A549 (cell line): ENCODE results near the gene LIN37.

Experiments used
- EP300 ChIP-seq, 2 experiments: fragments of >200 bp; sonication (Bioruptor Twin); formaldehyde crosslinking; IDR thresholded peaks; 2 replicates in 1 of 2; 3 replicates in 1 of 2; pipeline ENCODE4 v1.6.1; 2016 to 2017
- MAFK ChIP-seq: fragments of 450-650 bp; IDR thresholded peaks from 2 replicates; pipeline ENCODE4 v1.6.1; 2014; ENCODE audit not compliant: partially characterized antibody
- RAD21 ChIP-seq, 2 experiments: fragments of >200 bp in 1 of 2; sonication (Bioruptor Twin) in 1 of 2; formaldehyde crosslinking in 1 of 2; IDR thresholded peaks in 1 of 2; conservative IDR thresholded peaks in 1 of 2; 2 replicates in 1 of 2; 3 replicates in 1 of 2; pipeline ENCODE4 v1.6.1; 2012 to 2018; ENCODE audit warnings: inconsistent platforms in 1 of 2
- ZFP36 ChIP-seq: fragments of 450-650 bp; IDR thresholded peaks from 2 replicates; pipeline ENCODE4 v1.6.1; 2014; ENCODE audit warnings: borderline replicate concordance; ENCODE audit not compliant: partially characterized antibody
- TF ChIP-seq, protein P1 (sequence below): fragments of >200 bp; sonication (Bioruptor Twin); formaldehyde crosslinking; IDR thresholded peaks from 3 replicates; pipeline ENCODE4 v1.6.1; 2016
- TF ChIP-seq, protein P2 (sequence below): fragments of 200-600 bp; sonication (generic); IDR thresholded peaks from 2 replicates; pipeline ENCODE4 v1.6.1; 2016; ENCODE audit warnings: antibody characterized with exemption, mild to moderate bottlenecking, moderate library complexity
- TF ChIP-seq, protein P3 (sequence below): IDR thresholded peaks from 2 replicates; pipeline ENCODE4 v1.6.1; 2012
- TF ChIP-seq, protein P4 (sequence below): fragments of >200 bp; sonication (Bioruptor Twin); formaldehyde crosslinking; IDR thresholded peaks from 3 replicates; pipeline ENCODE4 v1.5.1; 2016

DNA sequence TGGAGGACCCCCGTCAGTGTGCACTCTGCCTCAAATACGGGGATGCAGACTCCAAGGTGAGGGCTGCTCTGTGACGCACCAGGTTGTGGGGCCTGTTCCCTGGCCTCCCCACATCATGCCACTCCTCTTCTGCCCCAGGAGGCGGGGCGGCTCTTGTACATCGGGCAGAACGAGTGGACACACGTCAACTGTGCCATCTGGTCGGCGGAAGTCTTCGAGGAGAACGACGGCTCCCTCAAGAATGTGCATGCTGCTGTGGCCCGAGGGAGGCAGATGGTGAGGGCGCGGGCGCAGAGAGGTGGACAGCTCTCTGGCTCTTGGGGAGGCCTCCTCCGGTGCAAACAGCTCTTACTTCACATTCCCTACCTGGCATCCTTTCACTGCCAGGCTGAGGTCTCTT lies 19.4 kb upstream of the LIN37 start:
- TF ChIP-seq EP300 (IDR thresholded peaks at IDR 0.05) (no peak), RAD21 (conservative IDR thresholded peaks at IDR 0.05 in 1 of 2, IDR thresholded peaks at IDR 0.05 in 1 of 2) (no peak), ZFP36 (no peak), MAFK (no peak)
- TF ChIP-seq, protein P1, sequence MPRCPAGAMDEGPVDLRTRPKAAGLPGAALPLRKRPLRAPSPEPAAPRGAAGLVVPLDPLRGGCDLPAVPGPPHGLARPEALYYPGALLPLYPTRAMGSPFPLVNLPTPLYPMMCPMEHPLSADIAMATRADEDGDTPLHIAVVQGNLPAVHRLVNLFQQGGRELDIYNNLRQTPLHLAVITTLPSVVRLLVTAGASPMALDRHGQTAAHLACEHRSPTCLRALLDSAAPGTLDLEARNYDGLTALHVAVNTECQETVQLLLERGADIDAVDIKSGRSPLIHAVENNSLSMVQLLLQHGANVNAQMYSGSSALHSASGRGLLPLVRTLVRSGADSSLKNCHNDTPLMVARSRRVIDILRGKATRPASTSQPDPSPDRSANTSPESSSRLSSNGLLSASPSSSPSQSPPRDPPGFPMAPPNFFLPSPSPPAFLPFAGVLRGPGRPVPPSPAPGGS, result no peak
- TF ChIP-seq, protein P2, sequence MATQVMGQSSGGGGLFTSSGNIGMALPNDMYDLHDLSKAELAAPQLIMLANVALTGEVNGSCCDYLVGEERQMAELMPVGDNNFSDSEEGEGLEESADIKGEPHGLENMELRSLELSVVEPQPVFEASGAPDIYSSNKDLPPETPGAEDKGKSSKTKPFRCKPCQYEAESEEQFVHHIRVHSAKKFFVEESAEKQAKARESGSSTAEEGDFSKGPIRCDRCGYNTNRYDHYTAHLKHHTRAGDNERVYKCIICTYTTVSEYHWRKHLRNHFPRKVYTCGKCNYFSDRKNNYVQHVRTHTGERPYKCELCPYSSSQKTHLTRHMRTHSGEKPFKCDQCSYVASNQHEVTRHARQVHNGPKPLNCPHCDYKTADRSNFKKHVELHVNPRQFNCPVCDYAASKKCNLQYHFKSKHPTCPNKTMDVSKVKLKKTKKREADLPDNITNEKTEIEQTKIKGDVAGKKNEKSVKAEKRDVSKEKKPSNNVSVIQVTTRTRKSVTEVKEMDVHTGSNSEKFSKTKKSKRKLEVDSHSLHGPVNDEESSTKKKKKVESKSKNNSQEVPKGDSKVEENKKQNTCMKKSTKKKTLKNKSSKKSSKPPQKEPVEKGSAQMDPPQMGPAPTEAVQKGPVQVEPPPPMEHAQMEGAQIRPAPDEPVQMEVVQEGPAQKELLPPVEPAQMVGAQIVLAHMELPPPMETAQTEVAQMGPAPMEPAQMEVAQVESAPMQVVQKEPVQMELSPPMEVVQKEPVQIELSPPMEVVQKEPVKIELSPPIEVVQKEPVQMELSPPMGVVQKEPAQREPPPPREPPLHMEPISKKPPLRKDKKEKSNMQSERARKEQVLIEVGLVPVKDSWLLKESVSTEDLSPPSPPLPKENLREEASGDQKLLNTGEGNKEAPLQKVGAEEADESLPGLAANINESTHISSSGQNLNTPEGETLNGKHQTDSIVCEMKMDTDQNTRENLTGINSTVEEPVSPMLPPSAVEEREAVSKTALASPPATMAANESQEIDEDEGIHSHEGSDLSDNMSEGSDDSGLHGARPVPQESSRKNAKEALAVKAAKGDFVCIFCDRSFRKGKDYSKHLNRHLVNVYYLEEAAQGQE, result no peak
- TF ChIP-seq, protein P3, sequence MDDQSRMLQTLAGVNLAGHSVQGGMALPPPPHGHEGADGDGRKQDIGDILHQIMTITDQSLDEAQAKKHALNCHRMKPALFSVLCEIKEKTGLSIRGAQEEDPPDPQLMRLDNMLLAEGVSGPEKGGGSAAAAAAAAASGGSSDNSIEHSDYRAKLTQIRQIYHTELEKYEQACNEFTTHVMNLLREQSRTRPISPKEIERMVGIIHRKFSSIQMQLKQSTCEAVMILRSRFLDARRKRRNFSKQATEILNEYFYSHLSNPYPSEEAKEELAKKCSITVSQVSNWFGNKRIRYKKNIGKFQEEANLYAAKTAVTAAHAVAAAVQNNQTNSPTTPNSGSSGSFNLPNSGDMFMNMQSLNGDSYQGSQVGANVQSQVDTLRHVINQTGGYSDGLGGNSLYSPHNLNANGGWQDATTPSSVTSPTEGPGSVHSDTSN, result no peak
- TF ChIP-seq, protein P4, sequence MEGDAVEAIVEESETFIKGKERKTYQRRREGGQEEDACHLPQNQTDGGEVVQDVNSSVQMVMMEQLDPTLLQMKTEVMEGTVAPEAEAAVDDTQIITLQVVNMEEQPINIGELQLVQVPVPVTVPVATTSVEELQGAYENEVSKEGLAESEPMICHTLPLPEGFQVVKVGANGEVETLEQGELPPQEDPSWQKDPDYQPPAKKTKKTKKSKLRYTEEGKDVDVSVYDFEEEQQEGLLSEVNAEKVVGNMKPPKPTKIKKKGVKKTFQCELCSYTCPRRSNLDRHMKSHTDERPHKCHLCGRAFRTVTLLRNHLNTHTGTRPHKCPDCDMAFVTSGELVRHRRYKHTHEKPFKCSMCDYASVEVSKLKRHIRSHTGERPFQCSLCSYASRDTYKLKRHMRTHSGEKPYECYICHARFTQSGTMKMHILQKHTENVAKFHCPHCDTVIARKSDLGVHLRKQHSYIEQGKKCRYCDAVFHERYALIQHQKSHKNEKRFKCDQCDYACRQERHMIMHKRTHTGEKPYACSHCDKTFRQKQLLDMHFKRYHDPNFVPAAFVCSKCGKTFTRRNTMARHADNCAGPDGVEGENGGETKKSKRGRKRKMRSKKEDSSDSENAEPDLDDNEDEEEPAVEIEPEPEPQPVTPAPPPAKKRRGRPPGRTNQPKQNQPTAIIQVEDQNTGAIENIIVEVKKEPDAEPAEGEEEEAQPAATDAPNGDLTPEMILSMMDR, result no peak
